Measurements from ENCODE around the gene CTPS1.
A peak's percentile ranks its signal among the peaks of the same experiment; 100 is the strongest.

Gene CTPS1

GRCh38 chr1:40997096-40997495, 17.6 kb downstream of the CTPS1 start:
- no peak for DNase-seq (ENCODE audit: low read depth)

GRCh38 chr1:40998668-40999067, 19.2 kb downstream of the CTPS1 start:
- no peak for DNase-seq (ENCODE audit: low read depth)

GRCh38 chr1:41003127-41003639, 23.7 kb downstream of the CTPS1 start:
- DNase-seq (ENCODE audit: low read depth), result no peak

- peak; percentile 100 for DNase-seq (ENCODE audit: low read depth)
Observed at GRCh38 chr1:41003640-41004220, 24.2 kb downstream of the CTPS1 start.

- DNase-seq (ENCODE audit: low read depth), result peak; percentile 33
Observed at GRCh38 chr1:41005876-41006275, 26.4 kb downstream of the CTPS1 start.

GRCh38 chr1:41006942-41007865, 27.7 kb downstream of the CTPS1 start:
- DNase-seq (ENCODE audit: low read depth), result peak; percentile 35

- DNase-seq (ENCODE audit: low read depth), result no peak
Observed at GRCh38 chr1:41009466-41009865, 30.0 kb downstream of the CTPS1 start.

- no peak for DNase-seq (ENCODE audit: low read depth)
Observed at GRCh38 chr1:41010345-41010744, 30.8 kb downstream of the CTPS1 start.

- DNase-seq (ENCODE audit: low read depth), result no peak
Observed at GRCh38 chr1:41013024-41013423, 33.5 kb downstream of the CTPS1 start.

- no peak for DNase-seq (ENCODE audit: low read depth)
Observed at GRCh38 chr1:41013796-41014195, 34.3 kb downstream of the CTPS1 start.

- DNase-seq (ENCODE audit: low read depth), result no peak
Observed at GRCh38 chr1:41014871-41015270, 35.4 kb downstream of the CTPS1 start.

- DNase-seq (ENCODE audit: low read depth), result no peak
Observed at GRCh38 chr1:41015281-41015896, 35.9 kb downstream of the CTPS1 start.

- no peak for DNase-seq (ENCODE audit: low read depth)
Observed at GRCh38 chr1:41015897-41016470, 36.5 kb downstream of the CTPS1 start.

GRCh38 chr1:41017141-41018017, 37.9 kb downstream of the CTPS1 start:
- DNase-seq (ENCODE audit: low read depth), result no peak

GRCh38 chr1:41018018-41018410, 38.5 kb downstream of the CTPS1 start:
- DNase-seq (ENCODE audit: low read depth), result no peak

- no peak for DNase-seq (ENCODE audit: low read depth)
Observed at GRCh38 chr1:41019353-41019745, 39.9 kb downstream of the CTPS1 start.

GRCh38 chr1:41020109-41020576, 40.6 kb downstream of the CTPS1 start:
- no peak for DNase-seq (ENCODE audit: low read depth)

GRCh38 chr1:41020654-41021053, 41.2 kb downstream of the CTPS1 start:
- DNase-seq (ENCODE audit: low read depth), result no peak

GRCh38 chr1:41021526-41022308, 42.2 kb downstream of the CTPS1 start, which contains the start of gene SLFNL1:
SLFNL1 (minus strand) TSS chr1:41021725; CDS start chr1:41020660, 1,065 bp downstream.
- no peak for DNase-seq (ENCODE audit: low read depth)

- DNase-seq (ENCODE audit: low read depth), result no peak
Observed at GRCh38 chr1:41022424-41022823, 42.9 kb downstream of the CTPS1 start.

Data from EH (cell line).